ENCODE measurements around the gene CEP72. TPM values are rescaled to one million over a fixed set of nuclear protein-coding genes. Genes with fewer than 3 reads are reported as not detected.

Gene CEP72
- total RNA-seq, 2 experiments from 2014 or later = 21.6 to 22.5 TPM

GRCh38 chr5:592158-592557, 20.0 kb upstream of the CEP72 start:
- DNase-seq = no peak
- Mint-ChIP-seq H3K9me3 (peaks cover 8% of the 10 kb centered on the region), H3K27ac (no peak overlapping the region), H3K4me1 (ENCODE audit: low read depth) (no peaks in the 10 kb centered on the region), H3K36me3 (no peaks in the 10 kb centered on the region), H3K27me3 (peaks cover 37% of the 10 kb centered on the region), H3K4me3 (no peak overlapping the region)
- CTCF ChIA-PET = no interaction called here
- intact Hi-C loops (cut with micrococcal nuclease) = no loop called here
- POLR2A ChIA-PET = no interaction called here

GRCh38 chr5:593511-593910, 18.6 kb upstream of the CEP72 start:
- CTCF ChIA-PET = no interaction called here
- intact Hi-C loops (cut with micrococcal nuclease) = no loop called here
- H3K27ac Mint-ChIP-seq = no peak overlapping the region
- no peak for DNase-seq
- POLR2A ChIA-PET = no interaction called here
- peaks cover 8% of the 10 kb centered on the region for H3K9me3 Mint-ChIP-seq
- no peak overlapping the region for H3K4me3 Mint-ChIP-seq
- peaks cover 3% of the 10 kb centered on the region for H3K4me1 Mint-ChIP-seq (ENCODE audit: low read depth)
- peaks cover 39% of the 10 kb centered on the region for H3K27me3 Mint-ChIP-seq
- no peaks in the 10 kb centered on the region for H3K36me3 Mint-ChIP-seq

GRCh38 chr5:594226-594860, 17.8 kb upstream of the CEP72 start:
- no peak for DNase-seq
- Mint-ChIP-seq H3K9me3 (peaks cover 8% of the 10 kb centered on the region), H3K27me3 (peaks cover 39% of the 10 kb centered on the region), H3K36me3 (no peaks in the 10 kb centered on the region), H3K4me1 (ENCODE audit: low read depth) (peaks cover 3% of the 10 kb centered on the region), H3K27ac (no peak overlapping the region), H3K4me3 (no peak overlapping the region)
- ChIA-PET CTCF (no interaction called here), POLR2A (no interaction called here)
- intact Hi-C loops (cut with micrococcal nuclease) = no loop called here

- ChIA-PET CTCF (no interaction called here), POLR2A (no interaction called here)
- Mint-ChIP-seq H3K4me3 (no peak overlapping the region), H3K4me1 (ENCODE audit: low read depth) (peaks cover 3% of the 10 kb centered on the region), H3K9me3 (no peaks in the 10 kb centered on the region), H3K27ac (no peak overlapping the region), H3K36me3 (no peaks in the 10 kb centered on the region), H3K27me3 (peaks cover 33% of the 10 kb centered on the region)
- intact Hi-C loops (cut with micrococcal nuclease) = no loop called here
- DNase-seq = no peak
Measured at GRCh38 chr5:595285-595875, 16.8 kb upstream of the CEP72 start.

GRCh38 chr5:597871-598563, 14.1 kb upstream of the CEP72 start:
- intact Hi-C loops (cut with micrococcal nuclease) = loop anchor here (1.0 kb wide), 1 partner anchor 20 kb away; no protein-coding TSS in a partner anchor
- Mint-ChIP-seq H3K27ac (no peak overlapping the region), H3K4me1 (ENCODE audit: low read depth) (peaks cover 3% of the 10 kb centered on the region), H3K27me3 (peaks cover 26% of the 10 kb centered on the region), H3K9me3 (no peaks in the 10 kb centered on the region), H3K36me3 (no peaks in the 10 kb centered on the region), H3K4me3 (no peak overlapping the region)
- POLR2A ChIA-PET = no interaction called here
- DNase-seq = no peak
- CTCF ChIA-PET = no interaction called here

- H3K9me3 Mint-ChIP-seq = no peaks in the 10 kb centered on the region
- H3K4me1 Mint-ChIP-seq (ENCODE audit: low read depth) = peaks cover 3% of the 10 kb centered on the region
- ChIA-PET CTCF (no interaction called here), POLR2A (no interaction called here)
- DNase-seq = no peak
- H3K4me3 Mint-ChIP-seq = no peak overlapping the region
- peaks cover 24% of the 10 kb centered on the region for H3K27me3 Mint-ChIP-seq
- H3K27ac Mint-ChIP-seq = no peak overlapping the region
- H3K36me3 Mint-ChIP-seq = no peaks in the 10 kb centered on the region
- intact Hi-C loops (cut with micrococcal nuclease) = loop anchor here (1.0 kb wide), 1 partner anchor 20 kb away; no protein-coding TSS in a partner anchor
Measured at GRCh38 chr5:598564-598890, 13.6 kb upstream of the CEP72 start.

- no peak for DNase-seq
- intact Hi-C loops (cut with micrococcal nuclease) = no loop called here
- CTCF ChIA-PET = no interaction called here
- H3K36me3 Mint-ChIP-seq = no peaks in the 10 kb centered on the region
- H3K4me3 Mint-ChIP-seq = no peak overlapping the region
- peaks cover 14% of the 10 kb centered on the region for H3K27me3 Mint-ChIP-seq
- POLR2A ChIA-PET = no interaction called here
- H3K9me3 Mint-ChIP-seq = no peaks in the 10 kb centered on the region
- peaks cover 3% of the 10 kb centered on the region for H3K4me1 Mint-ChIP-seq (ENCODE audit: low read depth)
- H3K27ac Mint-ChIP-seq = no peak overlapping the region
Measured at GRCh38 chr5:600886-601541, 11.1 kb upstream of the CEP72 start.

- intact Hi-C loops (cut with micrococcal nuclease) = no loop called here
- peaks cover 14% of the 10 kb centered on the region for H3K27me3 Mint-ChIP-seq
- DNase-seq = no peak
- no peaks in the 10 kb centered on the region for H3K36me3 Mint-ChIP-seq
- H3K4me1 Mint-ChIP-seq (ENCODE audit: low read depth) = peaks cover 3% of the 10 kb centered on the region
- POLR2A ChIA-PET = no interaction called here
- CTCF ChIA-PET = interaction anchor here (0.6 kb wide), 1 partner anchor 992 kb away, joined by 3 read pairs; no protein-coding TSS in a partner anchor
- H3K9me3 Mint-ChIP-seq = no peaks in the 10 kb centered on the region
- no peak overlapping the region for H3K4me3 Mint-ChIP-seq
- H3K27ac Mint-ChIP-seq = no peak overlapping the region
Measured at GRCh38 chr5:601771-602465, 10.2 kb upstream of the CEP72 start.

GRCh38 chr5:602466-603035, 9.6 kb upstream of the CEP72 start:
- DNase-seq = no peak
- POLR2A ChIA-PET = no interaction called here

GRCh38 chr5:603081-603998, 8.8 kb upstream of the CEP72 start:
- DNase-seq = no peak
- ChIA-PET CTCF (no interaction called here), POLR2A (no interaction called here)
- Mint-ChIP-seq H3K4me3 (no peak overlapping the region), H3K36me3 (no peaks in the 10 kb centered on the region), H3K27ac (no peak overlapping the region), H3K9me3 (no peaks in the 10 kb centered on the region), H3K4me1 (ENCODE audit: low read depth) (peaks cover 6% of the 10 kb centered on the region), H3K27me3 (peaks cover 14% of the 10 kb centered on the region)
- intact Hi-C loops (cut with micrococcal nuclease) = no loop called here

More at GRCh38 chr5:602466-603035, 9.6 kb upstream of the CEP72 start:
- H3K27me3 Mint-ChIP-seq = peaks cover 17% of the 10 kb centered on the region
- H3K36me3 Mint-ChIP-seq = no peaks in the 10 kb centered on the region
- CTCF ChIA-PET = interaction anchor here (0.6 kb wide), 1 partner anchor 992 kb away, joined by 3 read pairs; no protein-coding TSS in a partner anchor
- H3K27ac Mint-ChIP-seq = no peak overlapping the region
- H3K4me1 Mint-ChIP-seq (ENCODE audit: low read depth) = peaks cover 5% of the 10 kb centered on the region
- intact Hi-C loops (cut with micrococcal nuclease) = no loop called here
- H3K9me3 Mint-ChIP-seq = no peaks in the 10 kb centered on the region
- no peak overlapping the region for H3K4me3 Mint-ChIP-seq

GRCh38 chr5:604391-604831, 7.7 kb upstream of the CEP72 start:
- ChIA-PET POLR2A (no interaction called here), CTCF (no interaction called here)
- no peaks in the 10 kb centered on the region for H3K36me3 Mint-ChIP-seq
- DNase-seq = no peak
- no peaks in the 10 kb centered on the region for H3K9me3 Mint-ChIP-seq
- H3K27me3 Mint-ChIP-seq = peaks cover 13% of the 10 kb centered on the region
- no peak overlapping the region for H3K4me3 Mint-ChIP-seq
- intact Hi-C loops (cut with micrococcal nuclease) = no loop called here
- no peak overlapping the region for H3K27ac Mint-ChIP-seq
- H3K4me1 Mint-ChIP-seq (ENCODE audit: low read depth) = peaks cover 5% of the 10 kb centered on the region

All from activated CD4-positive, alpha-beta memory T cell treated with anti-CD3 and anti-CD28 coated beads for 36 hours (primary cell).